Natural killer cell (primary cell): ENCODE results near the gene ETV6. TPM values are rescaled to one million over a fixed set of nuclear protein-coding genes. Genes with fewer than 3 reads are reported as not detected.
"Not testable (repeated sequence)": the region's sequence is repeated elsewhere in the genome, so short reads cannot be mapped to it uniquely, and the experiment has no call there.

Experiments used
- ATAC-seq, 3 donors: fragments of 150-1000 bp in 2 of 3; fragments of 200-7000 bp in 1 of 3; cut with Tn5 transposase; 1 replicate in 1 of 3; 2 replicates in 2 of 3; pipeline ENCODE4 v1.10.0; 2021; ENCODE audit warnings: mild to moderate bottlenecking in 2 of 3, moderate library complexity in 2 of 3
- DNase-seq, 2 donors: peaks; one replicate each; pipeline versions ENCODE4 v3.0.0 to v3.0.0-alpha.2; 2013 to 2021; ENCODE audit warnings: mixed read lengths in 1 of 2
- H3K27ac ChIP-seq: one replicate; pipeline ENCODE4 v1.5.1; 2013; ENCODE audit warnings: mild to moderate bottlenecking, low read length
- H3K27me3 ChIP-seq: one replicate; pipeline ENCODE4 v1.6.1; 2013; ENCODE audit warnings: low read length; ENCODE audit not compliant: control insufficient read depth, insufficient read depth
- H3K36me3 ChIP-seq: one replicate; pipeline ENCODE4 v1.6.1; 2013; ENCODE audit warnings: low read length; ENCODE audit not compliant: control insufficient read depth, insufficient read depth
- H3K4me1 ChIP-seq: one replicate; pipeline ENCODE4 v1.6.1; 2013; ENCODE audit warnings: low read length; ENCODE audit not compliant: control insufficient read depth, insufficient read depth
- H3K4me3 ChIP-seq: one replicate; pipeline ENCODE4 v1.5.1; 2013; ENCODE audit warnings: low read length
- H3K9me3 ChIP-seq: one replicate; pipeline ENCODE4 v1.6.1; 2013; ENCODE audit warnings: low read length; ENCODE audit not compliant: control insufficient read depth, insufficient read depth
- H3K27ac Mint-ChIP-seq, 2 donors: one replicate each; pipeline ENCODE4 v1.8.0; 2022; ENCODE audit warnings: mild to moderate bottlenecking in 2 of 2, mixed read lengths in 2 of 2, moderate library complexity in 1 of 2
- H3K27me3 Mint-ChIP-seq, 2 donors: one replicate each; pipeline ENCODE4 v1.8.0; 2022; ENCODE audit warnings: low read depth in 2 of 2, mixed read lengths in 2 of 2
- H3K36me3 Mint-ChIP-seq: one replicate; pipeline ENCODE4 v1.8.0; 2022; ENCODE audit warnings: mixed read lengths
- H3K4me1 Mint-ChIP-seq, 2 donors: one replicate each; pipeline ENCODE4 v1.8.0; 2022; ENCODE audit warnings: mixed read lengths in 2 of 2
- H3K4me3 Mint-ChIP-seq: one replicate; pipeline ENCODE4 v1.8.0; 2022; ENCODE audit warnings: mild to moderate bottlenecking, moderate library complexity, mixed read lengths
- H3K9me3 Mint-ChIP-seq, 2 donors: one replicate each; pipeline ENCODE4 v1.8.0; 2022; ENCODE audit warnings: mixed read lengths in 2 of 2
- WGBS: methylation state at CpG from one replicate; pipeline ENCODE4 v1.1.7; 2013; ENCODE audit warnings: missing lambda C conversion rate; ENCODE audit not compliant: insufficient coverage; 5-methylcytosine and 5-hydroxymethylcytosine counted together
- intact Hi-C: fragments of 100-400 bp; cut with micrococcal nuclease; formaldehyde crosslinking; loops from one replicate; pipeline ENCODE4 v1.14.2; 2022
- total RNA-seq, 4 donors: library from RNA; stranded (reverse); fragments of 120-200 nt in 1 of 4; gene quantifications; one replicate each; pipeline versions ENCODE4 v1.2.3 to v1.2.4, GENCODE V29; 2013 to 2022
- TF ChIP-seq, protein P1 (sequence below): fragments of 200-600 bp; IDR thresholded peaks from one replicate; pipeline ENCODE4 v1.8.0; 2022; ENCODE audit warnings: antibody characterized with exemption

The ETV6 gene
- total RNA-seq, 3 donors from 2014 or later (not counting 1 experiment from before 2014, with no cell fraction given) = 38.9 to 49.5 (median 40.6) TPM

DNA sequence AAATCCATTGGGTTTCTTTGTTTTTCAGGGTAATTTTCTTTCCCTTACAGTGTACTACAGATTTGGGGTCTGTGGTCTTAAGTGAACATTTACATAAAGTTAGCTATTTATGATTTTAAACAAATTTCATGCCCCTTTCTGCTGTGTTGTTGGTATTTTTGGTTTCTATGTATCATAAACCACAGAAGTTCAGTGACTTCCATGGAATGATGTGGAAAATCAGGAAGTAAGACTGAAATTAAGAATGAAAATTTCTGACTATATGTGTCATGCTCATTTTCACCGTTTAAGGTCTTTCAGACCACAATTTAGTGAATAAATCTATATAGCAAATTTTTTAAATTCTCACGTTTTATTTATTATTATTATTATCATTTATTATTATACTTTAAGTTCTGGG is 31.7 kb downstream of the ETV6 start:
- Histone ChIP-seq H3K4me3 (no peak overlapping the region), H3K27ac (no peak overlapping the region), H3K36me3 (no peaks in the 10 kb centered on the region), H3K4me1 (peaks cover 4% of the 10 kb centered on the region), H3K9me3 (no peaks in the 10 kb centered on the region), H3K27me3 (no peaks in the 10 kb centered on the region)
- Mint-ChIP-seq H3K4me1 (peaks cover 54 to 58% of the 10 kb centered on the region in 2 donors), H3K9me3 (no peaks in the 10 kb centered on the region), H3K36me3 (no peaks in the 10 kb centered on the region), H3K27me3 (no peaks in the 10 kb centered on the region), H3K27ac (no peak overlapping the region), H3K4me3 (no peak overlapping the region)
- TF ChIP-seq, protein P1, sequence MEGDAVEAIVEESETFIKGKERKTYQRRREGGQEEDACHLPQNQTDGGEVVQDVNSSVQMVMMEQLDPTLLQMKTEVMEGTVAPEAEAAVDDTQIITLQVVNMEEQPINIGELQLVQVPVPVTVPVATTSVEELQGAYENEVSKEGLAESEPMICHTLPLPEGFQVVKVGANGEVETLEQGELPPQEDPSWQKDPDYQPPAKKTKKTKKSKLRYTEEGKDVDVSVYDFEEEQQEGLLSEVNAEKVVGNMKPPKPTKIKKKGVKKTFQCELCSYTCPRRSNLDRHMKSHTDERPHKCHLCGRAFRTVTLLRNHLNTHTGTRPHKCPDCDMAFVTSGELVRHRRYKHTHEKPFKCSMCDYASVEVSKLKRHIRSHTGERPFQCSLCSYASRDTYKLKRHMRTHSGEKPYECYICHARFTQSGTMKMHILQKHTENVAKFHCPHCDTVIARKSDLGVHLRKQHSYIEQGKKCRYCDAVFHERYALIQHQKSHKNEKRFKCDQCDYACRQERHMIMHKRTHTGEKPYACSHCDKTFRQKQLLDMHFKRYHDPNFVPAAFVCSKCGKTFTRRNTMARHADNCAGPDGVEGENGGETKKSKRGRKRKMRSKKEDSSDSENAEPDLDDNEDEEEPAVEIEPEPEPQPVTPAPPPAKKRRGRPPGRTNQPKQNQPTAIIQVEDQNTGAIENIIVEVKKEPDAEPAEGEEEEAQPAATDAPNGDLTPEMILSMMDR = no peak
- no peak for DNase-seq
- intact Hi-C loops = no loop called here
- ATAC-seq = no peak
- WGBS = no CpG with 5 or more reads among the region's 2 CpGs

DNA sequence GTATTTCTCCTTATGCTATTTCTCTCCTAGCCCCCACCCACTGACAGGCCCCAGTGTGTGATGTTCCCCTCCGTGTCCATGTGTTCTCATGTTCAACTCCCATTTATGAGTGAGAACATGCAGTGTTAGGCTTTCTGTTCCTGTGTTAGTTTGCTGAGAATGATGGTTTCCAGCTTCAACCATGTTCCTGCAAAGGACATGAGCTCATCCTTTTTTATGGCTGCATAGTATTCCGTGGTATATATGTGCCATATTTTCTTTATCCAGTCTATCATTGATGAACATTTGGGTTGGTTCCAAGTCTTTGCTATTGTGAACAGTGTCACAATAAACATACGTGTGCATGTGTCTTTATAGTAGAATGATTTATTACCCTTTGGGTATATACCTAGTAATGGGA is 32.2 kb downstream of the ETV6 start:
- H3K36me3 Mint-ChIP-seq, H3K4me3 ChIP-seq, H3K9me3 ChIP-seq, H3K27ac Mint-ChIP-seq, ATAC-seq, H3K36me3 ChIP-seq, H3K4me3 Mint-ChIP-seq, H3K27me3 ChIP-seq, H3K4me1 ChIP-seq, DNase-seq, intact Hi-C loops, H3K9me3 Mint-ChIP-seq, H3K27me3 Mint-ChIP-seq, H3K27ac ChIP-seq: not testable (repeated sequence)
- WGBS = 100% methylated on average over 1 of the region's 3 CpGs
- H3K4me1 Mint-ChIP-seq = peaks cover 49 to 53% of the 10 kb centered on the region in 2 donors

DNA sequence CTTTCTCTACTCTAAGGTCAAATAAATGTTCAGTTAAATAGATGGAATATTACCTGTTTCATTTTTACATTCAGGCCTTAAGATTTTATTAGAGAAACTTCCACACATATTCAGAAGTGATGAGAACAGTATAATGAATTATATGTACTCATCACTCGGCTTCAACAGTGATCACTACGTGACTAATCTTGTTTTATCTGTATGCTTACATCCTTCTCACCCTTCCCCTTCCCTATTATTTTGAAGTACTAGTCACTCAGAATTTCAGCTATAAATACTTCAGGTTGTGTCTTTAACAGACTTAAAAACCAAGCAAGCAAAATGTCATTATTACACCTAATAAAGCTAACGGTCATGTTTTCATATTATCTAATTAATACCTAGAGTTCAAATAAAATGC is 34.9 kb downstream of the ETV6 start:
- Mint-ChIP-seq H3K9me3 (no peaks in the 10 kb centered on the region), H3K4me1 (peaks cover 43 to 51% of the 10 kb centered on the region in 2 donors), H3K36me3 (no peaks in the 10 kb centered on the region), H3K27me3 (no peaks in the 10 kb centered on the region), H3K4me3 (no peak overlapping the region), H3K27ac (no peak overlapping the region)
- intact Hi-C loops = no loop called here
- WGBS = 79% methylated on average over 2 of the region's 3 CpGs
- Histone ChIP-seq H3K27me3 (no peaks in the 10 kb centered on the region), H3K27ac (no peak overlapping the region), H3K4me1 (peaks cover 7% of the 10 kb centered on the region), H3K4me3 (no peak overlapping the region), H3K9me3 (no peaks in the 10 kb centered on the region), H3K36me3 (no peaks in the 10 kb centered on the region)
- ATAC-seq (no peak), DNase-seq (no peak)
- TF ChIP-seq, protein P1 = no peak

DNA sequence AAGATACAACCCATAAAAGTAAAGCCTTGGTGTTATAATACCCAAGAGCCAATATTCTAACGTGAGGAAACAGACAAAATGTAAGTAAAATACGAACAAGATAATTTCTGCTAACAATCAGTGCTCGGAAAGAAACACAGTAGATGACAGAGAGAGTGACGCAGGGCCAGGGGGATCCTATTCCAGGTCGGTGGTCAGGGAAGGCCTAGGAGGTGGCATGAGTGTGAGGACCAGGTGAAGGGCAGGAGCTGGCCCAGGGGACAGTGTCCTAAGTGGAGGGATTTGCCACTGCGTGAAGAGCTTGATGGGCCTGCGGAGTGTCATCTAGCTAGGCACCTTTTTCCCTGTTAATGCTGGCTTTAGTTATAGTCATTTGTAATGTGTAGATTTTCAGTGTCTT is 35.3 kb downstream of the ETV6 start:
- no peaks in the 10 kb centered on the region for H3K27me3 ChIP-seq
- Mint-ChIP-seq H3K4me1 (peaks cover 39 to 48% of the 10 kb centered on the region in 2 donors), H3K27me3 (no peaks in the 10 kb centered on the region), H3K4me3 (no peak overlapping the region), H3K27ac (no peak overlapping the region), H3K36me3 (no peaks in the 10 kb centered on the region), H3K9me3 (no peaks in the 10 kb centered on the region)
- H3K4me1 ChIP-seq = peaks cover 7% of the 10 kb centered on the region
- no peak overlapping the region for H3K4me3 ChIP-seq
- H3K27ac ChIP-seq = no peak overlapping the region
- H3K36me3 ChIP-seq = no peaks in the 10 kb centered on the region
- DNase-seq (no peak), ATAC-seq (no peak)
- TF ChIP-seq, protein P1 = no peak
- intact Hi-C loops = no loop called here
- 94% methylated on average over 7 of the region's 7 CpGs for WGBS
- H3K9me3 ChIP-seq = no peaks in the 10 kb centered on the region
